Naive thymus-derived CD8-positive, alpha-beta T cell (primary cell): ENCODE data around the gene CYP2E1. TPM values are rescaled to one million over a fixed set of nuclear protein-coding genes. Genes with fewer than 3 reads are reported as not detected.
"Not testable (repeated sequence)": the region's sequence is repeated elsewhere in the genome, so short reads cannot be mapped to it uniquely, and the experiment has no call there.

ENCODE experiments used
- ATAC-seq, 2 donors: fragments of 150-1000 bp; cut with Tn5 transposase in 1 of 2; sonication (Bioruptor Pico), chemical (Tn5 transposase) in 1 of 2; 1 replicate in 1 of 2; 2 replicates in 1 of 2; pipeline ENCODE4 v1.10.0; 2021; ENCODE audit warnings: mild to moderate bottlenecking in 2 of 2, moderate library complexity in 2 of 2
- POLR2A ChIA-PET: fragments of 350-600 bp; sonication (Branson Sonifier 250); formaldehyde crosslinking; loops from one replicate; lab custom pipeline; 2021; ENCODE audit warnings: antibody characterized with exemption; lab: Charles Lee
- DNase-seq, 10 donors: peaks; one replicate each; pipeline versions ENCODE4 v3.0.0 to v3.0.0-alpha.2; 2020 to 2022
- H3K27ac Mint-ChIP-seq, 10 donors: one replicate each; pipeline ENCODE4 v1.8.0; 2020 to 2022; ENCODE audit warnings: mild to moderate bottlenecking in 10 of 10, mixed read lengths in 10 of 10, moderate library complexity in 4 of 10, inconsistent platforms in 1 of 10
- H3K27me3 Mint-ChIP-seq, 5 donors: one replicate each; pipeline ENCODE4 v1.8.0; 2021 to 2022; ENCODE audit warnings: mixed read lengths in 5 of 5
- H3K36me3 Mint-ChIP-seq, 3 donors: one replicate each; pipeline ENCODE4 v1.8.0; 2020 to 2022; ENCODE audit warnings: mixed read lengths in 3 of 3, mild to moderate bottlenecking in 2 of 3, inconsistent platforms in 1 of 3
- H3K4me1 Mint-ChIP-seq, 4 donors: one replicate each; pipeline ENCODE4 v1.8.0; 2021 to 2022; ENCODE audit warnings: mixed read lengths in 4 of 4
- H3K4me3 Mint-ChIP-seq, 10 donors: one replicate each; pipeline ENCODE4 v1.8.0; 2020 to 2022; ENCODE audit warnings: mild to moderate bottlenecking in 10 of 10, mixed read lengths in 10 of 10, moderate library complexity in 6 of 10, inconsistent platforms in 1 of 10
- H3K9me3 Mint-ChIP-seq, 9 donors: one replicate each; pipeline ENCODE4 v1.8.0; 2020 to 2022; ENCODE audit warnings: mixed read lengths in 9 of 9, mild to moderate bottlenecking in 3 of 9, inconsistent platforms in 1 of 9, moderate library complexity in 1 of 9
- polyA plus RNA-seq, 3 donors: library from polyadenylated mRNA; unstranded; fragments of 300-500 nt; fragmentation: Illumina TruSeq; gene quantifications; one replicate each; pipeline ENCODE4 v1.2.3, GENCODE V29; 2021
- total RNA-seq, 8 experiments: library from RNA in 2 of 8; stranded (reverse) in 2 of 8; gene quantifications; one replicate each; pipeline ENCODE4 v1.2.3 and lab custom pipeline; 2021 to 2026

Gene CYP2E1
- total RNA-seq = 1 to 10 TPM; 1.2 to 1.4 TPM
- under 1 TPM in 1 of 3 donors, not detected in 2; 0.02 TPM for polyA plus RNA-seq
- 1.3 to 2.5 (median 1.5) reads per million in 6 experiments for total RNA-seq (lab: John Stamatoyannopoulos, UW)

- H3K27me3 Mint-ChIP-seq = peaks cover 22 to 53% (median 42%) of the 10 kb centered on the region in 5 donors
- POLR2A ChIA-PET = no interaction called here
- H3K27ac Mint-ChIP-seq = no peak within 1 kb of the TSS
- H3K36me3 Mint-ChIP-seq = peaks cover 4 to 9% (median 6%) of the 10 kb centered on the region in 3 donors
- peaks cover 4 to 28% (median 10%) of the 10 kb centered on the region in 9 donors for H3K9me3 Mint-ChIP-seq
- H3K4me3 Mint-ChIP-seq = peak within 1 kb of the TSS in 5 of 10 donors; percentile 4 to 79 (median 46)
- ATAC-seq (no peak), DNase-seq (no peak)
- peaks cover 9 to 26% (median 22%) of the 10 kb centered on the region in 4 donors for H3K4me1 Mint-ChIP-seq
These were observed at the start of gene CYP2E1 for GRCh38 chr10:133526957-133527588. Gene CYP2E1, plus strand, starts transcription at chr10:133527363. Its CDS starts 33 bp downstream, at chr10:133527396.

DNA sequence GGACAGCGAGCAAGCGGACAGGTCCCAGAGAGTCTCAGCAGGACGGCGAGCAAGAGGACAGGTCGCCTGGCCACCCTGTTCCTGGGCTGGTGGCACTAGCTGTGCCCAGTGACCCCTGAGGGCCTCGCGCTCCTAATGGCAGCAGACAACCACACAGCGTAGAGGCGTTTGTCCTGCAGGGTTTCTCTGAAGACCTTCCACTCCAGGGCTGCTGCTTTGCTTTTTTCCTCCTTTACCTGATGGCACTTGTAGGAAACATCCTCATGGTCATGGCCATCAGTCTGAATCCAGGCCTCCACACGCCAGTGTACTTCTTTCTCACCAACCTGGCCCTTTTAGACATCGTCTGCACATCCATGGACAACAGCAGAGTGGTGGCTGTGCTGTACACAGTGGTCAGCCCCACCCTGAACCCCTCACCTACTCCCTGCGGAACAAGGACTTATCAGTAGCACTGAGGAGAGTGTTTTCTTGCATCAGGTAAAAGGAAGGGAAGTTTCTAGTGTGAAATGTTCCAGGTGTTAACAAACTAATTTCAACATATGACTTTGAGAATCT lies 46.0 kb upstream of the CYP2E1 start:
- H3K4me1 Mint-ChIP-seq = peaks cover 0 to 4% (median under 1%) of the 10 kb centered on the region in 4 donors
- H3K27ac Mint-ChIP-seq = no peak overlapping the region
- peaks cover 0 to 10% (median 2%) of the 10 kb centered on the region in 5 donors for H3K27me3 Mint-ChIP-seq
- DNase-seq (no peak), ATAC-seq (no peak)
- peaks cover 9 to 40% (median 28%) of the 10 kb centered on the region in 9 donors for H3K9me3 Mint-ChIP-seq
- H3K4me3 Mint-ChIP-seq = no peak overlapping the region
- H3K36me3 Mint-ChIP-seq = peaks cover 8 to 28% (median 23%) of the 10 kb centered on the region in 3 donors
- POLR2A ChIA-PET = no interaction called here

- H3K4me3 Mint-ChIP-seq = no peak overlapping the region
- H3K27me3 Mint-ChIP-seq = peaks cover 0 to 11% (median 2%) of the 10 kb centered on the region in 5 donors
- H3K4me1 Mint-ChIP-seq = peaks cover 0 to 1% (median 0%) of the 10 kb centered on the region in 4 donors
- H3K9me3 Mint-ChIP-seq = peaks cover 10 to 45% (median 31%) of the 10 kb centered on the region in 9 donors
- no peak overlapping the region for H3K27ac Mint-ChIP-seq
- H3K36me3 Mint-ChIP-seq = peaks cover 9 to 32% (median 28%) of the 10 kb centered on the region in 3 donors
- POLR2A ChIA-PET = no interaction called here
- DNase-seq (no peak), ATAC-seq (no peak)
These were observed 45.5 kb upstream of the CYP2E1 start for GRCh38 chr10:133481657-133482056.

DNA sequence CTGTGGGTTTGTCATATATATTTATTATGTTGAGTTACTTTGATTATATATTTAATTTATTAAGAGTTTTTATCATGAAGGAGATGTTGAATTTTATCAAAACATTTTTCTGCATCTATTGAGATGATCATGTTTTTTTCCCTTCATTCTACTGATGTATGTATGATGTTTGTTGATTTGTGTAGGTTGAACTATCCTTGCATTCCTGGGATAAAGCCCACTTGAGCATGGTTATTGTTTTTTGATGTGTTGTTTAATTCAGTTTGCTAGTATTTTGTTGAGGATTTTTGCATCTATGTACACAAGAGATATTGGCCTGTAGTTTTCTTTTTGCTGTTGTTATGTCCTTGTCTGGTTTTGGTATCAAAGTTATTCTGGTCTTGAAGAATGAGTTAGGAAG lies 42.3 kb upstream of the CYP2E1 start:
- H3K4me3 Mint-ChIP-seq = no peak overlapping the region
- H3K9me3 Mint-ChIP-seq = peaks cover 14 to 64% (median 47%) of the 10 kb centered on the region in 9 donors
- no peak for ATAC-seq
- H3K4me1 Mint-ChIP-seq = no peaks in the 10 kb centered on the region
- DNase-seq = no peak
- no peak overlapping the region for H3K27ac Mint-ChIP-seq
- POLR2A ChIA-PET = no interaction called here
- peaks cover 0 to 12% (median 3%) of the 10 kb centered on the region in 5 donors for H3K27me3 Mint-ChIP-seq
- peaks cover 13 to 46% (median 43%) of the 10 kb centered on the region in 3 donors for H3K36me3 Mint-ChIP-seq

- peaks cover 20 to 52% (median 51%) of the 10 kb centered on the region in 3 donors for H3K36me3 Mint-ChIP-seq
- no peak overlapping the region for H3K4me3 Mint-ChIP-seq
- ATAC-seq (no peak), DNase-seq (no peak)
- POLR2A ChIA-PET = no interaction called here
- peaks cover 17 to 67% (median 51%) of the 10 kb centered on the region in 9 donors for H3K9me3 Mint-ChIP-seq
- H3K4me1 Mint-ChIP-seq = no peaks in the 10 kb centered on the region
- peaks cover 0 to 12% (median 3%) of the 10 kb centered on the region in 5 donors for H3K27me3 Mint-ChIP-seq
- no peak overlapping the region for H3K27ac Mint-ChIP-seq
These were observed 40.1 kb upstream of the CYP2E1 start for GRCh38 chr10:133487085-133487484.

DNA sequence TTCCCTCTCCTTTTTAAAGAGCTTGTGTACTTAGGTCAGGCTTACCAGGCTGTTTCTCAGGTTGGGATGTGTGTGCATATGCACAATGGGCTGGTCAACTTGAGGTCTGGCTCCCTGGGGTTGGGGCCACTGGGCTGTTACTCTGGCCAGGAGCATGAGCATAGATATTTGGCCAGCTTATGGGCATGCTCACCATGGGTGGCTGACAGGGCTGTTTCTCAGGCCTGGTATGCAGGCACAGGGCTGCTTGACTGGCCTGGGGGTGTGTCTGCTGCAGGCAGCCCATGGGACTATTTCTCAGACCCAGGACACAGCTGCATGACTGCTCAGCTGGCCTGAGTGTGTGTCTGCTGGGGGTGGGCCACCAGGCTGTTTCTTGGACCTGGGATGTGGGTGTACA lies 38.8 kb upstream of the CYP2E1 start:
- Mint-ChIP-seq H3K36me3 (peaks cover 17 to 47% (median 46%) of the 10 kb centered on the region in 3 donors), H3K27me3 (peaks cover 0 to 8% (median 1%) of the 10 kb centered on the region in 5 donors), H3K4me3 (no peak overlapping the region), H3K9me3 (peaks cover 10 to 58% (median 41%) of the 10 kb centered on the region in 9 donors), H3K27ac (no peak overlapping the region), H3K4me1 (no peaks in the 10 kb centered on the region)
- no peak for DNase-seq
- ATAC-seq = no peak
- POLR2A ChIA-PET = no interaction called here

DNA sequence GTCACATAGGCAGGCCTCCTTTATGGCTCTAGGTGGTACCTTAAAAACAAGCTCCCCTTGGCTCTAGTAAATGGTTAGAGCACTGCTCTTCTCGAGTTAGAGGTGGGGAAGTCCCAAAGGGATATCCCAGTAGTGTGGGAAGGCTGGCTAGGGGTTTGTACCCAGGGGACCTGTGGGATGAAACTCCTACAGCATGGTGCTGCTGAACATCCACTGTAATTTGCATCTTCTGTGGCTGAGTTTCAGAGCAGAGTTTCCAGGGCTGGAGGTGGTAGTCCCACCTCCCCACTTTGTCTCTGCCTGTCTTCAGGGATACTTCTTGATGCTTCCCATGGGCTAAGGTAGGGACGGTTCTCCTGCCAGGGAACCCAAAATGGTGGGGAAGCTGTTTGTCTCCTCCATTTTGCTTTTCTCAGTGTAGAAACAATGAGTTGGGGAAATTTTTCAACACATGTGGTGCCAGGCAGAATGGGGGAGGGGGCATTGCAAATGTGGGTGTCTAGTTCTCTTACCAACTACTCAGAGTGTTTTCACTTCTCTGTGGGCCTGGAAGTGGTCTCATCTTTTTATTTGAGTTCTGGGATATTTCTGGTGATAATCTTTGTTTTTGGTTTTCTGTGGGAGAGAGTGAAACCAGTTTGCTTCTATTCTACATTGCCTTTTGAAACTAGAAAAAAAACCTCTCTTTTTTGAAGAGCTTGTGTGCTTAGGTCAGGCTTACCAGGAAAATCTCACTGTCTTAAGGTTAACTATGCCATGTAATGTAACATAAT lies 37.2 kb upstream of the CYP2E1 start:
- POLR2A ChIA-PET = no interaction called here

GRCh38 chr10:133493562-133493961 lies 33.6 kb upstream of the CYP2E1 start:
- POLR2A ChIA-PET, H3K27me3 Mint-ChIP-seq, H3K4me3 Mint-ChIP-seq, DNase-seq, ATAC-seq, H3K4me1 Mint-ChIP-seq: not testable (repeated sequence)
- Mint-ChIP-seq H3K36me3 (peaks cover 12 to 14% (median 14%) of the 10 kb centered on the region in 3 donors), H3K9me3 (peaks cover 0 to 12% (median 7%) of the 10 kb centered on the region in 9 donors), H3K27ac (peak overlapping the region in 1 of 10 donors; percentile 72)

More for the DNA sequence above, 37.2 kb upstream of the CYP2E1 start:
- no peak for ATAC-seq
- H3K27ac Mint-ChIP-seq = no peak overlapping the region
- H3K9me3 Mint-ChIP-seq = peaks cover 10 to 45% (median 31%) of the 10 kb centered on the region in 9 donors
- H3K4me1 Mint-ChIP-seq = no peaks in the 10 kb centered on the region
- peaks cover 0 to 6% (median 3%) of the 10 kb centered on the region in 5 donors for H3K27me3 Mint-ChIP-seq
- no peak for DNase-seq
- peaks cover 15 to 36% (median 35%) of the 10 kb centered on the region in 3 donors for H3K36me3 Mint-ChIP-seq
- H3K4me3 Mint-ChIP-seq = no peak overlapping the region

DNA sequence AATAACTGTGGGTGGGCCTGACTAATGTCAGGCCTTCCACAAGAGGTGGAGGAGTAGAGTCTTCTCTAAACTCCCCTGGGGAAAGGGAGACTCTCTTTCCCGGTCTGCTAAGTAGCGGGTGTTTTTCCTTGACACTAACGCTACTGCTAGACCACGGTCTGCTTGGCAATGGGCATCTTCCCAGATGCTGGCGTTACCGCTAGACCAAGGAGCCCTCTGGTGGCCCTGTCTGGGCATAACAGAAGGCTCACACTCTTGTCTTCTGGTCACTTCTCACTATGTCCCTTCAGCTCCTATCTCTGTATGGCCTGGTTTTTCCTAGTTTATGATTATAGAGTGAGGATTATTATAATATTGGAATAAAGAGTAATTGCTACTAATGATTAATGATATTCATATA lies 29.8 kb upstream of the CYP2E1 start:
- DNase-seq, H3K4me3 Mint-ChIP-seq, POLR2A ChIA-PET, H3K4me1 Mint-ChIP-seq, H3K27ac Mint-ChIP-seq, H3K27me3 Mint-ChIP-seq, ATAC-seq: not testable (repeated sequence)
- H3K36me3 Mint-ChIP-seq = peaks cover 14 to 21% (median 20%) of the 10 kb centered on the region in 3 donors
- peaks cover 0 to 18% (median 3%) of the 10 kb centered on the region in 9 donors for H3K9me3 Mint-ChIP-seq

DNA sequence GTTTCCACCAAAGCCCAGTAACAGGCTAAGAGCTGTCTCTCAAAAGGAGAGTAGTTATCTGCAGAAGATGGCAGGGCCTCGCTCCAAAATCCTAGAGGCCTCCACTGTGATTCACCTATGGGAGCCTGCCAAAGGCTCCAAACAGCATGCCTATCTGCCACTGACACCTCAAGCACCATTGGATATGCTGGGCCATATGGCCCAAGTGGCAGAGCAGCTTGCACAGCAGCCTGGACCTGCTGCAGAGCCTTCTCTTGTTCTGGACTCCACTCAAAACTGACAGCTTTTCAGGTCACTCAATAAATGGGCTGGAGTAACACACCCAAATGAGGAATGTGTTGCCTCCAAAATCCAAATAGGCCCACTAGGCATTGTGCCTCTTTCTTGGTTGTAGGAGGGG lies 28.0 kb upstream of the CYP2E1 start:
- POLR2A ChIA-PET, DNase-seq, H3K4me1 Mint-ChIP-seq: not testable (repeated sequence)

GRCh38 chr10:133500897-133501296 lies 26.3 kb upstream of the CYP2E1 start:
- Mint-ChIP-seq H3K9me3 (peaks cover 0 to 18% (median 3%) of the 10 kb centered on the region in 9 donors), H3K36me3 (peaks cover 20 to 24% (median 21%) of the 10 kb centered on the region in 3 donors)
- H3K4me3 Mint-ChIP-seq, POLR2A ChIA-PET, H3K27ac Mint-ChIP-seq, H3K4me1 Mint-ChIP-seq, ATAC-seq, DNase-seq, H3K27me3 Mint-ChIP-seq: not testable (repeated sequence)

More for the DNA sequence above, 28.0 kb upstream of the CYP2E1 start:
- Mint-ChIP-seq H3K9me3 (peaks cover 0 to 18% (median 3%) of the 10 kb centered on the region in 9 donors), H3K36me3 (peaks cover 17 to 24% (median 21%) of the 10 kb centered on the region in 3 donors)
- not testable (repeated sequence) for H3K4me3 Mint-ChIP-seq, H3K27ac Mint-ChIP-seq, ATAC-seq, H3K27me3 Mint-ChIP-seq

DNA sequence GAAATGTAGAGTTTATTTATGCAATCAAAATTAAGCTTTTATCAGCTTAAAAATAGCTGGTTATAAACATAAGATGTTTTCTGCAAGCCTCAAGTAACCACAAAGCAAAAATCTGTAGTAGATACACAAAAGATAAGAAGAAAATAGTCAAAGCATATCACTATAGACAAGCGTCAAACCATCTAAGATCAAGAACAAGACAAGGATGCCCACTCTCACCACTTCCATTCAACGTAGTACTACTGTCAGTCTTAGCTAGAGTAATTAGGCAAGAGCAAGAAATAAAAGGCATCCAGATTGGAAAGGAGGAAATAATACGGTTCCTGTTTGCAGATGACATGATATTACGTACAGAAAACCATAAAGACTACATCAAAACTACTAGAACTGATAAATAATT lies 17.5 kb upstream of the CYP2E1 start:
- peaks cover 3 to 21% (median 14%) of the 10 kb centered on the region in 9 donors for H3K9me3 Mint-ChIP-seq
- H3K36me3 Mint-ChIP-seq = peaks cover 7 to 28% (median 11%) of the 10 kb centered on the region in 3 donors
- DNase-seq (no peak), ATAC-seq (no peak)
- no peak overlapping the region for H3K4me3 Mint-ChIP-seq
- peaks cover 5 to 51% (median 17%) of the 10 kb centered on the region in 5 donors for H3K27me3 Mint-ChIP-seq
- H3K4me1 Mint-ChIP-seq = no peaks in the 10 kb centered on the region
- POLR2A ChIA-PET = no interaction called here
- no peak overlapping the region for H3K27ac Mint-ChIP-seq
